Measurements from ENCODE around the gene AOC2. TPM values are rescaled to one million over a fixed set of nuclear protein-coding genes. Genes with fewer than 3 reads are reported as not detected.

The AOC2 gene
- total and polyA plus RNA-seq, 2 of the 8 experiments (the other 6 are each of a cell fraction or from before 2014, with no cell fraction given) = 4.2 to 4.7 TPM

- TF ChIP-seq CHD7 (IDR thresholded peaks at IDR 0.05; ENCODE audit: insufficient replicate concordance, low read length) = no peak
These were observed 2.2 kb upstream of the AOC2 start (continued) for GRCh38 chr17:42841975-42842685.
